Adipocyte (in vitro differentiated cells): Measurements from ENCODE around the gene GMNN.

Source experiments
- DNase-seq: peaks from one replicate; pipeline ENCODE4 v3.0.0-alpha.2; 2015; ENCODE audit warnings: low read depth
- H3K27me3 ChIP-seq: replicated peaks from 2 replicates; pipeline ENCODE4 v1.7.0; 2013; ENCODE audit warnings: mild to moderate bottlenecking, low read length, moderate library complexity; ENCODE audit not compliant: control insufficient read depth, insufficient read depth
- H3K36me3 ChIP-seq: 2 replicates; pipeline ENCODE4 v1.7.0; 2013; ENCODE audit warnings: low read length, mild to moderate bottlenecking, moderate library complexity; ENCODE audit not compliant: control insufficient read depth, insufficient read depth, severe bottlenecking
- H3K4me1 ChIP-seq: 2 replicates; pipeline ENCODE4 v1.7.0; 2013; ENCODE audit warnings: mild to moderate bottlenecking, low read length, moderate library complexity; ENCODE audit not compliant: control insufficient read depth, insufficient read depth
- H3K4me3 ChIP-seq: 2 replicates; pipeline ENCODE4 v1.7.0; 2013; ENCODE audit warnings: mild to moderate bottlenecking, low read length, moderate library complexity
- H3K9ac ChIP-seq: 2 replicates; pipeline ENCODE4 v1.7.0; 2013; ENCODE audit warnings: mild to moderate bottlenecking, low read length, moderate library complexity
- H3K9me3 ChIP-seq: 2 replicates; pipeline ENCODE4 v1.7.0; 2013; ENCODE audit warnings: mild to moderate bottlenecking, low read length, moderate library complexity; ENCODE audit not compliant: control insufficient read depth

GMNN gene

DNA sequence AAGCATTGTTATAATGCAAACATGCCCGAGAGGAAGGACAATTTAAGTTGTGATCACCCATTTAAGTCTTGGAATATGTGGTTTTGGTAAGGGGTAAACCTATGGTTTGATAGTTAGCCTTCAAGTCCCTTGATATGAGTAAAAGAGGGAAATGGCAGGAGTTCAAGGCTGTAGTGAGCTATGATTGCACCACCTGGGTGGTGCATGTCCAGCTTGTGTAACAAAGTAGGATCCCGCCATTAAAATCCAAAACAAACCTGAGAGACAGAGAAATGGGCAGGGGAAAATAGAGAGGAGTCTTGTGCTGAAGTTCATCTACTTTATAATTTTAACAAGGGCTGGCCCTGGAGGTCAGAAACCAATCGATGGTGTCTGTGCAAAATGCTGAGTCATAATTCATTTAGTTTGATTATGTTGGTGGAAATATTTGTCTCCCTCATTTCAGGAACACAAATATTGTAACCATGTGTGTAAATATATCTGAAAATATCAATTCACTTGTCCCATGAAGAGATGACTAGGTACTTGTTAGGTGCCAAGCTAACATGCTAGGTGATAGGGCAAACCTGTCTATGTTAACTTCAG lies 47.2 kb downstream of the GMNN start:
- H3K36me3 ChIP-seq: peaks cover 43% of the 10 kb centered on the region
- H3K9ac ChIP-seq: no peak overlapping the region
- no peaks in the 10 kb centered on the region for H3K4me1 ChIP-seq
- no peak for DNase-seq
- no peaks in the 10 kb centered on the region for H3K9me3 ChIP-seq
- H3K27me3 ChIP-seq: no peaks in the 10 kb centered on the region
- H3K4me3 ChIP-seq: no peak overlapping the region

DNA sequence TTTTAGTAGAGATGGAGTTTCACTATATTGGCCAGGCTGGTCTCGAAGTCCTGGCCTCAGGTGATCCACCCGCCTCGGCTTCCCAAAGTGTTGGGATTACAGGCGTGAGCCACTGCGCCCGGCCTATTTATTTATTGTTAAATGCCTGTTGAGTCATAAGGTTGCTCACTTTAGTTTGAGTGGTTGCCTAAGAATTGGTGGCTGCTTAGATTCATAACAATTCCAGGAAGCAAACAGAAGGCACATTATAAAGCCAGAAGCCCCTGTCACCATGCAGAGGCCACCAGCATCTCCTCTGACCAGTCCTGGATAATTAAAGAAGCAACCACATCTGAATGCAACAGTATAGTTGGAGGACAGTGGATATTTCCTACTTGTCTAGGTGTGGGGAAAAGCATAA lies 48.0 kb downstream of the GMNN start:
- Histone ChIP-seq H3K36me3 (peaks cover 48% of the 10 kb centered on the region), H3K27me3 (no peaks in the 10 kb centered on the region), H3K9ac (no peak overlapping the region), H3K4me3 (no peak overlapping the region), H3K9me3 (no peaks in the 10 kb centered on the region), H3K4me1 (no peaks in the 10 kb centered on the region)
- peak; percentile 52 for DNase-seq

DNA sequence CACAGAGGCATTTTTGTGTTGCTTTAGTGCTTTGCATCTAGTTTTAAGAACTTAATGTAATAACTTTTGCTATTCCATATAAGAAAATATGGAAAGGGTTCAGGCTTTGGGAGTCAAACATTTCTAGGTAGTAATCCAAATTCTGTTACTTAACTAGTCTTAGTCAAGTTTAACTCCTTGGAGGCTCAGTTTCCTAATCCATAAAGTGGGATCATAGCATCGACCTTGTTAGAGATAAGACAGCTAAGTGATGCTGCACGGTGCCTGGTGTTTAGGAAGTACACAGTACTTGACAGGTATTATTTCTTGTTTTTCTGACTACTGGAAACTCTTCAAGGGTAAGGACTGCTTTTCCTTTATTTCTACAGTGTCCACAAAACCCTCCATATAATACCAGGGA lies 48.4 kb downstream of the GMNN start:
- no peak for DNase-seq
- no peaks in the 10 kb centered on the region for H3K4me1 ChIP-seq
- H3K9ac ChIP-seq: no peak overlapping the region
- H3K27me3 ChIP-seq: no peaks in the 10 kb centered on the region
- H3K4me3 ChIP-seq: no peak overlapping the region
- peaks cover 51% of the 10 kb centered on the region for H3K36me3 ChIP-seq
- H3K9me3 ChIP-seq: no peaks in the 10 kb centered on the region

DNA sequence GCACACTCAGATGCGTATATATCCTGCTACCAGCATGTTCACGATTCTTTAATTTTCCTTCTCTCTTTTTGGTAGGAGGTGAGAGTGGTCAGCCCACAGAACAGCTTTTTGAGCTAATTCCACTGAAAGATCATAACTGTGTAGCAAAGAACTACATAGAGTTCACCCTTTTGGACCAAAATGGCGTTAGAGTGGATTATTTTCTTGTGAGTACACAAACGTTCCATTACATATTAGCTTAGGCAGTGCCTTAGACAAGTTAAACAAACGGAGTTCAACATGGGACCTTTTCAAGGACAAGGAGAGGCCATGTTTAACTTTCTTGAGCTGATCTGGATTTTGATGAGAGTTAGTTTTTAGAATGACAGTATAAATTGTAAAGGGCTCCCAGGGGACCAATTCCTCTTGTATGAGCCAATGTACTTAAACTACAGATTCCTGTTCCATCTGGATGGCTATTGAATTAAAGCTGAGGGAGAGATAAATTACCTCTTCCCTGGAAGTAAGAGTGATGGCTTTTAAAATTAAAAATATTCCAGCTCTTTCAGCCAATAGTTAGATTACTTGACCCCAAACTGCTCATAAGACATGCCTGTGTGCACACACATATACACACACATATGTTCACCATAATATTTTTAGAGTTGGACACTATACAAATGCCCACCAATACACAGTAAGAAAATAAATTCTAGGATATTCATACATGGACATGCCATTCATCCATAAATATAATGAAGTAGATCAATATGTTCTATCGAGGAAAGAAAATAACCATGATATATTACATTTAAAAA lies 49.6 kb downstream of the GMNN start:
- DNase-seq: peak; percentile 27
- Histone ChIP-seq H3K27me3 (no peaks in the 10 kb centered on the region), H3K36me3 (peaks cover 47% of the 10 kb centered on the region), H3K4me1 (no peaks in the 10 kb centered on the region), H3K4me3 (no peak overlapping the region), H3K9ac (no peak overlapping the region), H3K9me3 (no peaks in the 10 kb centered on the region)

DNA sequence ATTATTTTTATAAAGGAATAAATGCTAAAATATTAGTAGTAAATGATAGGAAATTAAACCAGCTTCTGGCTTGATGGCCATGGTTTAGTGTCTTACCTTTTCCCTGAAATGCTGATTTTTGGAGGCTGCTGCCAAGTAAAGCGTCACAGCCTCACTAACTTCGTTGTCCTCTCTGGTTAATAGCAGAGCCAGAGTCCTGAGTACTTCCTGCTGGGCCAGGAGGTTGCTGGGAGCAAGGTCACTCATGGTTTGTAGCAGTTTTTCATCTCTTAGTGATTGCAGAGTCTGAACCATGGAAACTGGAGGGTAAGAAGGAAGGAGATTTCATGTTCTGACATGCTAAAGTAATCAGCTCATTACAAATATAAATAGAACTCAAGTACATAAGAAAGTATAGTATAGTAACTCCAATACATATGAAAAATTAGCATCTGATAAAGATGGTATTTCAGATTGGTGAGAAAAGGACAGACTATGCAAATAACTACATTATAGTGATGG lies 50.4 kb downstream of the GMNN start:
- DNase-seq: no peak
- Histone ChIP-seq H3K4me1 (no peaks in the 10 kb centered on the region), H3K9me3 (no peaks in the 10 kb centered on the region), H3K9ac (no peak overlapping the region), H3K4me3 (no peak overlapping the region), H3K36me3 (peaks cover 55% of the 10 kb centered on the region), H3K27me3 (no peaks in the 10 kb centered on the region)

DNA sequence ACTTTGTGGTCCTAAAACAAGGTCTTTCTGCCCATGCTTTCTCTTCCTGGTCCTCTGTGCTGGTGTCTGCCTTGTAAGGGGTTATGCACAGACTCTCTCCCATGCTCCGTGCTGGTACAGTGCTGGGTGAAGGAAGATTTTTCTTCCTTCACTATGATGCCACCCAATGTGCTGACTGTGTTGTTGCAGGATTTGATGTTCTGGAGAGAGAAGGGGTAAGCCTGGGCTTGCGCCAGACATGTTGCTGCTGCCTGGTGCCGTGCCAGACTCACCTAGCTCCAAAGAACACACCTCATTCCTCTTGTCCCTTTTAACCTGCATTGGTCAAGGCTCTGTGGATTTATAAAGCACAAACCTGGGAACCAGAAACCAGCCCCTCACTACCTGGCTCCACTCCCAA lies 52.4 kb downstream of the GMNN start:
- Histone ChIP-seq H3K27me3 (no peaks in the 10 kb centered on the region), H3K9me3 (no peaks in the 10 kb centered on the region), H3K4me3 (no peak overlapping the region), H3K4me1 (peaks cover 6% of the 10 kb centered on the region), H3K9ac (no peak overlapping the region), H3K36me3 (peaks cover 61% of the 10 kb centered on the region)
- DNase-seq: no peak

DNA sequence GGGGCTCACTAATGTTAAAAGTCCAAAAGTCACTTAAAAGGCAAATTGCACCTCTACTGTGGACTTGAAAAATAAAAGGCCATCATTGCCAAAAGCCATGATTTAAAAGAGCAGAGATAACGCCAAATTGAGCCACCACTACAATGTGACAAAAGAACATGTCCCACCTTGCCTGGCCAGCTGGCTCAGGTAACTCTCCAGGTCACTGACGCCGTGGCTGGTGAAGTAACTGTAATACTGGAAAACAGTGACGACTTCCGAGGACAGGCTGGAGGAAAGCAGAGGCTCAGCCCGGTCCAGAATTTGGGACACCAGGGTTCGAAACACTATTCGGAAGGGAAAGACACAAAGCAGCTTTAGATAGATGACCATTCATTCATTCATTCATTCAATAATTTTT lies 53.2 kb downstream of the GMNN start:
- Histone ChIP-seq H3K9ac (no peak overlapping the region), H3K4me3 (no peak overlapping the region), H3K27me3 (no peaks in the 10 kb centered on the region), H3K36me3 (peaks cover 58% of the 10 kb centered on the region), H3K4me1 (peaks cover 12% of the 10 kb centered on the region), H3K9me3 (no peaks in the 10 kb centered on the region)
- DNase-seq: no peak

DNA sequence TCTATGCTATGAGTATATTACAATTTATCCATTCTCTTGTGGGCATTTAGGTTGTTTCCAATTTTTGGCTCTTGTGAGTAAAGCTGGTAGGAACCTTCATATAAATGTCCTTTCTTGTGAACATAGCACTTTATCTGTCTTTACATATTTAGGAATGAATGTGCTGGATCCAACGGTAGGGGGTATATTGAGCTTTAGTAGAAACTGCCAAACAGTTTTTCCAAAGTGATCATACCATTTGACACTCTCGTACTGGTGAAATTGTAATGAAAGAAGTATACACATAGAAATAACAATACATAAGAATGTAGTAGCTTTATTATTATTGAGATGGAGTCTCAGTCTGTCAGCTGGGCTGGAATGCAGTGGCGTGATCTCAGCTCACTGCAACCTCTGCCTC lies 54.9 kb downstream of the GMNN start:
- H3K27me3 ChIP-seq: no peaks in the 10 kb centered on the region
- no peak for DNase-seq
- H3K36me3 ChIP-seq: peaks cover 46% of the 10 kb centered on the region

DNA sequence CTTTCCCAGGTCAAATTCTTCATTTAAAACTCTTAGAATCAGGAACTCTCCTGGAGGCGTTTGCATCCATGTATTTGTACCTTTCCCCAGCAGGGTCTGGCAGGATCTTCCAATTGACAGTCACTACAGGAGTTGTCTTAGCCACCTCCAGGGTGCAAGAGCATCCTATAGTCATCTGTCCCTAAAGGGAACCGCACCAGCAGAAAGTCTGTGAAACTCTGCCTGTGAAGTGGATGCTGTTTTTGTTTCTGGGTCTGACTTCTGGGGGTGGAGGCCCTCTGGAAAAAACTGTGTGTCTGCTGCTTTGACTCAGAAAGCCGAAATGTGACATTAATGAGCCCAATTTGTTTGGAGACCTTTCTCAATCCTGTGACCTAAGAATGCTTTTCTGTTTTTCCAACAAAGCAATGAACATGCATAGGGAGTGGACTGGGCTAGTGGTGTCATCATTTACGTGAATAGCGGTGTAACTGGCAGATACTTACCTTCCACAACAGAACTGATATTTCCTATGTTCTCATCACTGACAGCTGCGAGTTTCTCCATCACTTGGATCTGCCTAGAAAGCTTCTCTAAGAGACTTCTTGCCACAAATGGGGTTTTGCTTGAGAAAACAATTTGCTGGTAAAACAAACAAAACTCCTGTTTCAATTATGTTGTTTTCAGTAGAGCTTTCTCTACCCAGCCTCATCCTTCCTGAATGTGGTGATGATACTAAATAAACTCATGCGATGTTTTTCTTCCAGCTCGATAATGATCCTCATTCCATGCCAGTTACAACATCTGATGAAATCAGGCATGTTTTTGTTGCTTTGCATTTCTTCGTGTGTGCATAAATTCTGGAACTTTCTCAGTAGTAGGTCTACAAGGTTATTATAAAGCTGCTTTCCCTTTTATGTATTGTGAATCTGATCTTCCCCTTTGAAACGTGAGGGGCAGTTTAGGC lies 57.3 kb downstream of the GMNN start:
- Histone ChIP-seq H3K4me3 (peak overlapping the region; percentile 17), H3K9me3 (no peaks in the 10 kb centered on the region), H3K27me3 (no peaks in the 10 kb centered on the region), H3K36me3 (peaks cover 33% of the 10 kb centered on the region), H3K9ac (no peak overlapping the region), H3K4me1 (peaks cover 25% of the 10 kb centered on the region)
- peak; percentile 76 for DNase-seq

More for the DNA sequence above, 54.9 kb downstream of the GMNN start:
- no peak overlapping the region for H3K4me3 ChIP-seq
- no peaks in the 10 kb centered on the region for H3K9me3 ChIP-seq
- H3K4me1 ChIP-seq: peaks cover 12% of the 10 kb centered on the region
- no peak overlapping the region for H3K9ac ChIP-seq

DNA sequence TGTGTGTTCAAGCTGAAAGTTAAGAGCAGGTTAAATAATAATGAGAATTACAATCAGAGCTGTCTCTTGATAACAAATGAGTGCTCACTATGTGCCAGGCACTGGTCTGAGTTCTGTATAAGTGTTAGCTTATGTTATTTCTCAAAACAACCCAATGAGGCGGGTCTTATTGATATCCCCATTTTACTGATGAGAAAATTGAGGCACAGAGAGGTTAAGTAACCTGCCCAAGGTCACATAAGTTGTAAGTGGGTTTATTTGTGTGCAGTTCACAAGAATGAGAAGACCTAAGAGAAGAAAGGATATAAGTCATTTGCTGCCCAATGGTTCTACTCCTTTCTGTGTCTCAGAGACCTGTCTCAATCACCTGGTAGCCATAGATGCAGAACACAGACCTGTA lies 58.1 kb downstream of the GMNN start:
- H3K4me3 ChIP-seq: no peak overlapping the region
- DNase-seq: no peak
- peaks cover 25% of the 10 kb centered on the region for H3K36me3 ChIP-seq
- no peaks in the 10 kb centered on the region for H3K9me3 ChIP-seq
- no peaks in the 10 kb centered on the region for H3K27me3 ChIP-seq
- H3K4me1 ChIP-seq: peaks cover 27% of the 10 kb centered on the region
- H3K9ac ChIP-seq: no peak overlapping the region
